CD4-positive, alpha-beta T cell treated with Interferon alpha-2 for 1 hour (primary cell): ENCODE data around the gene ANKRD61.
A peak's percentile ranks its signal among the peaks of the same experiment; 100 is the strongest.
"Not testable (repeated sequence)": the region's sequence is repeated elsewhere in the genome, so short reads cannot be mapped to it uniquely, and the experiment has no call there.

Source experiments
- DNase-seq, 2 donors: peaks; one replicate each; pipeline ENCODE4 v3.0.0-alpha.2; 2020 to 2022

ANKRD61 gene

GRCh38 chr7:6030988-6031387 lies at the start of gene ANKRD61:
Gene ANKRD61 (plus strand): TSS chr7:6031376. CDS start chr7:6031376, 0 bp downstream.
- no peak for DNase-seq

- DNase-seq: not testable (repeated sequence)
These were observed 44.1 kb upstream of the ANKRD61 start for GRCh38 chr7:5987061-5987460.

GRCh38 chr7:5997210-5997808 lies 33.9 kb upstream of the ANKRD61 start:
- DNase-seq: peak; percentile 53 to 71

GRCh38 chr7:6007386-6007785 lies 23.8 kb upstream of the ANKRD61 start:
- DNase-seq: no peak

- not testable (repeated sequence) for DNase-seq
These were observed 23.2 kb upstream of the ANKRD61 start for GRCh38 chr7:6007835-6008590.

- peak; percentile 95 to 97 for DNase-seq
These were observed 22.2 kb upstream of the ANKRD61 start, which contains the start of the genes AIMP2 and PMS2 for GRCh38 chr7:6008668-6009611. Gene AIMP2 (plus strand): TSS chr7:6009272. CDS start chr7:6009364, 92 bp downstream. Gene PMS2 (minus strand): TSS chr7:6009049. CDS start chr7:6009019, 30 bp downstream.

- DNase-seq: not testable (repeated sequence)
These were observed 20.8 kb upstream of the ANKRD61 start for GRCh38 chr7:6010370-6010769.

GRCh38 chr7:6011541-6011940 lies 19.6 kb upstream of the ANKRD61 start:
- no peak for DNase-seq

- no peak for DNase-seq
These were observed 18.6 kb upstream of the ANKRD61 start for GRCh38 chr7:6012355-6013104.

GRCh38 chr7:6015917-6016652 lies 15.1 kb upstream of the ANKRD61 start:
- DNase-seq: no peak

- no peak for DNase-seq
These were observed 14.6 kb upstream of the ANKRD61 start for GRCh38 chr7:6016653-6016966.

GRCh38 chr7:6020371-6021286 lies 10.5 kb upstream of the ANKRD61 start:
- DNase-seq: no peak

GRCh38 chr7:6022707-6023106 lies 8.5 kb upstream of the ANKRD61 start:
- DNase-seq: no peak

- DNase-seq: no peak
These were observed 7.2 kb upstream of the ANKRD61 start for GRCh38 chr7:6023974-6024435.

- DNase-seq: peak; percentile 79
These were observed 5.0 kb upstream of the ANKRD61 start for GRCh38 chr7:6026011-6026819.

GRCh38 chr7:6026820-6027311 lies 4.3 kb upstream of the ANKRD61 start:
- DNase-seq: peak; percentile 10 to 37

GRCh38 chr7:6027806-6028365 lies 3.3 kb upstream of the ANKRD61 start:
- DNase-seq: no peak

GRCh38 chr7:6028563-6028962 lies 2.6 kb upstream of the ANKRD61 start:
- no peak for DNase-seq

- DNase-seq: no peak
These were observed 391 bp downstream of the ANKRD61 start for GRCh38 chr7:6031567-6031966.
